Measurements from ENCODE around the gene ATF2. TPM values are rescaled to one million over a fixed set of nuclear protein-coding genes. Genes with fewer than 3 reads are reported as not detected.

The ATF2 gene
- total and polyA plus RNA-seq, 2 of the 8 experiments (the other 6 are each of a cell fraction or from before 2014, with no cell fraction given) = 31.2 to 46.5 TPM

- TF ChIP-seq FOSL1 (IDR thresholded peaks at IDR 0.05; ENCODE audit: insufficient read depth, low read depth, low read length) (no peak), TEAD4 (IDR thresholded peaks at IDR 0.05; ENCODE audit: low read depth, low read length) (no peak), USF2 (IDR thresholded peaks at IDR 0.05; ENCODE audit: low read length) (no peak), POLR2AphosphoS5 (IDR thresholded peaks at IDR 0.05; ENCODE audit: low read depth, low read length) (no peak), PHF8 (conservative IDR thresholded peaks at IDR 0.05; ENCODE audit: low read depth, low read length) (no peak), KDM5A (IDR thresholded peaks at IDR 0.05; ENCODE audit: low read length) (no peak), CHD1 (IDR thresholded peaks at IDR 0.05; ENCODE audit: low read depth, low read length) (no peak), NRF1 (IDR thresholded peaks at IDR 0.05; ENCODE audit: low read depth, low read length) (no peak)
Observed at GRCh38 chr2:175063741-175064140, 104.3 kb downstream of the ATF2 start (continued).
